ENCODE results near the gene SDE2.
"Not testable (repeated sequence)": the region's sequence is repeated elsewhere in the genome, so short reads cannot be mapped to it uniquely, and the experiment has no call there.

The SDE2 gene

GRCh38 chr1:225942574-225942973, 56.6 kb downstream of the SDE2 start:
- DNase-seq (ENCODE audit: low read depth in 3 of 3), result no peak

GRCh38 chr1:225941942-225942222, 57.3 kb downstream of the SDE2 start:
- DNase-seq (ENCODE audit: low read depth in 3 of 3), result no peak

GRCh38 chr1:225941187-225941941, 57.8 kb downstream of the SDE2 start, which contains the start of gene LEFTY2:
Gene LEFTY2 (minus strand): TSS chr1:225941220. CDS start chr1:225941140, 80 bp downstream.
- no peak for DNase-seq (ENCODE audit: low read depth in 3 of 3)

GRCh38 chr1:225940385-225941151, 58.6 kb downstream of the SDE2 start:
- DNase-seq (ENCODE audit: low read depth in 3 of 3), result no peak

- DNase-seq (ENCODE audit: low read depth in 3 of 3), result not testable (repeated sequence)
These were observed 59.2 kb downstream of the SDE2 start for GRCh38 chr1:225939939-225940310.

- DNase-seq (ENCODE audit: low read depth in 3 of 3), result not testable (repeated sequence)
These were observed 59.8 kb downstream of the SDE2 start for GRCh38 chr1:225939097-225939938.

- no peak for DNase-seq (ENCODE audit: low read depth in 3 of 3)
These were observed 61.8 kb downstream of the SDE2 start for GRCh38 chr1:225937048-225937968.

- DNase-seq (ENCODE audit: low read depth in 3 of 3), result no peak
These were observed 62.6 kb downstream of the SDE2 start for GRCh38 chr1:225936523-225936922.

- DNase-seq (ENCODE audit: low read depth in 3 of 3), result not testable (repeated sequence)
These were observed 63.1 kb downstream of the SDE2 start for GRCh38 chr1:225936086-225936485.

GRCh38 chr1:225934711-225935110, 64.4 kb downstream of the SDE2 start:
- no peak for DNase-seq (ENCODE audit: low read depth in 3 of 3)

- DNase-seq (ENCODE audit: low read depth in 3 of 3), result no peak
These were observed 66.1 kb downstream of the SDE2 start for GRCh38 chr1:225933072-225933471.

Data from stimulated activated CD4-positive, alpha-beta T cell treated with anti-CD3 and anti-CD28 coated beads, TNF-alpha, amount 100 ng/mL, for 24 hours (primary cell).